Activated T-cell treated with anti-CD3 and anti-CD28 coated beads, Interleukin-2, amount 50 U/mL, for 72 hours (primary cell): ENCODE measurements around the gene ZNF79. TPM values are rescaled to one million over a fixed set of nuclear protein-coding genes. Genes with fewer than 3 reads are reported as not detected.

Source experiments
- ATAC-seq, 2 donors: fragments of 150-1000 bp; cut with Tn5 transposase; replicated peaks in 1 of 2; 2 replicates each; pipeline ENCODE4 v1.10.0; 2021; ENCODE audit warnings: moderate library complexity in 2 of 2, mild to moderate bottlenecking in 1 of 2
- DNase-seq, 2 donors: peaks; one replicate each; pipeline ENCODE4 v3.0.0; 2021 to 2022; ENCODE audit warnings: mixed read lengths in 1 of 2
- H3K27ac Mint-ChIP-seq: one replicate; pipeline ENCODE4 v1.8.0; 2022; ENCODE audit warnings: mild to moderate bottlenecking, moderate library complexity, mixed read lengths
- H3K27me3 Mint-ChIP-seq: one replicate; pipeline ENCODE4 v1.8.0; 2022; ENCODE audit warnings: low read depth, mixed read lengths
- H3K36me3 Mint-ChIP-seq, 2 donors: one replicate each; pipeline ENCODE4 v1.8.0; 2022; ENCODE audit warnings: mixed read lengths in 2 of 2, mild to moderate bottlenecking in 1 of 2; ENCODE audit not compliant: insufficient read depth in 2 of 2
- H3K4me1 Mint-ChIP-seq: one replicate; pipeline ENCODE4 v1.8.0; 2022; ENCODE audit warnings: low read depth, mixed read lengths
- H3K4me3 Mint-ChIP-seq, 2 donors: one replicate each; pipeline ENCODE4 v1.8.0; 2022; ENCODE audit warnings: mild to moderate bottlenecking in 2 of 2, mixed read lengths in 2 of 2, moderate library complexity in 2 of 2
- H3K9me3 Mint-ChIP-seq, 2 donors: one replicate each; pipeline ENCODE4 v1.8.0; 2022; ENCODE audit warnings: mixed read lengths in 2 of 2
- total RNA-seq, 2 donors: library from RNA; stranded (reverse); gene quantifications; one replicate each; pipeline ENCODE4 v1.2.3, GENCODE V29; 2022

ZNF79 gene
- total RNA-seq, 2 donors from 2014 or later = 10.4 to 16.1 TPM

GRCh38 chr9:127422133-127422782 lies 1.9 kb upstream of the ZNF79 start:
- Mint-ChIP-seq H3K4me1 (peaks cover 44% of the 10 kb centered on the region), H3K27ac (no peak overlapping the region), H3K9me3 (no peaks in the 10 kb centered on the region), H3K4me3 (no peak overlapping the region), H3K36me3 (peaks cover 3 to 5% of the 10 kb centered on the region in 2 donors), H3K27me3 (peaks cover 1% of the 10 kb centered on the region)
- DNase-seq (no peak), ATAC-seq (no peak)

DNA sequence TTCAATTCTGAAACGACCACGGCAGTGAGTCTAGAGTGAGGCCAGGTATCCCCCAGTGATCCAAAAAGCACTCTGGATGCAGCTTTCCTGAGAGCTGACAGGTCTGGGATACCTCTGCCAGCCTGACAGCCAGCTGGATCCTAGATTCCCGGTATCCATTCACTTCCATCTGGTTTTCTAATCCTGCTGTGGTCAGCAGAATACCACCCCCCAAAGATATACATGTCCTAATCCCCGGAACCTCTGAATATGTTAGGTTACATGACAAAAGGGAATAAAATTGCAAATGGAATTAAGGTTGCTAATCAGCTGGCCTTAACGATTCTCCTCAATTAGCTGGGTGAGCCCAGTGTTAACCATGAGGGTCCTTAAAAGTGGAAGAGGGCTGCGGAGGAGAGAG lies 1.4 kb upstream of the ZNF79 start:
- Mint-ChIP-seq H3K36me3 (peaks cover 3 to 5% of the 10 kb centered on the region in 2 donors), H3K27me3 (no peaks in the 10 kb centered on the region), H3K27ac (peak overlapping the region; percentile 93), H3K9me3 (no peaks in the 10 kb centered on the region), H3K4me3 (peak overlapping the region; percentile 98 to 100), H3K4me1 (peaks cover 48% of the 10 kb centered on the region)
- no peak for DNase-seq
- ATAC-seq = no peak

DNA sequence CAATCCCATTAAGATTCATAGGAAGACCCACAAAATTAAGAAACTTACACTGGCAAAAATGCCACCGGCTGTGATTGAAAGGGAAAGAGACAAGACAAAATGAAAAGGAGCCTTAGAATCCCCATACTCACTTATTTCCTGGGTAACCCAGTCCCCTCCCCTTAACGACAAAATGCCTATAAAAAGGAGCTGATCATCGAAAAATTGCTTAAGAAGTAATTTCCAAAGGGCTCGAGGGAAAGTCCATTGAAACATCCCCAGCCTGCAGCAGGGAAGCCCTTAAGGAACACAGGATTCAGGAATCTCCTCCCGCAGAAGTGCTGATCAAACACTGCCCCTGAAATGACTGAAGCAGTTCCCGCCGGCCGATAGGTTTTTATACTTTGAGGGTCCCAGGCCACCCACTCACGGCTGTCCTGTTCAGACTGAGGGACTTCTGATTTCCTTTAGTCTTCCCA lies 677 bp upstream of the ZNF79 start:
- Mint-ChIP-seq H3K27me3 (no peaks in the 10 kb centered on the region), H3K4me1 (peaks cover 52% of the 10 kb centered on the region), H3K27ac (peak overlapping the region; percentile 93), H3K4me3 (peak overlapping the region; percentile 98 to 100), H3K36me3 (peaks cover 5 to 7% of the 10 kb centered on the region in 2 donors), H3K9me3 (no peaks in the 10 kb centered on the region)
- DNase-seq = no peak
- no peak for ATAC-seq

DNA sequence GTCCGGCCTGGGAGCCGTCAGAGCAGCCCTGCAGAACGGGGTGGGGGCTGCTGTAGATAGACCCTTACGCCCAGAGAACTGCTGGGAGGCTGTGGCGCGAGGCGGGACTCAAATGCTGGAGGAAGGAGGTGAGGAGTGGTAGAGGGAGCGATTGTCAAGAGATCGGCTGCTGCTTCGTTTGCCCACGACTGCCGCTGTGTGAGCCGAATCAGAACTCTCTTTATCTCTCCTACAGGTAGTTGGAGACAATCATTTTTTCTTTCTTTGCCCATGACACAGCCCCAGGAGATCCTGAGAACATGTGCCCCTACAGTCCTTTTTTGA lies 456 bp downstream of the ZNF79 start:
- peak overlapping the region; percentile 93 for H3K27ac Mint-ChIP-seq
- peaks cover 5 to 16% of the 10 kb centered on the region in 2 donors for H3K36me3 Mint-ChIP-seq
- ATAC-seq (peak; percentile 30), DNase-seq (peak; percentile 40 to 46)
- peak overlapping the region; percentile 98 to 100 for H3K4me3 Mint-ChIP-seq
- no peaks in the 10 kb centered on the region for H3K27me3 Mint-ChIP-seq
- H3K4me1 Mint-ChIP-seq = peaks cover 58% of the 10 kb centered on the region
- H3K9me3 Mint-ChIP-seq = no peaks in the 10 kb centered on the region

- H3K36me3 Mint-ChIP-seq = peaks cover 14 to 30% of the 10 kb centered on the region in 2 donors
- ATAC-seq = peak; percentile 78 to 81
- peak overlapping the region; percentile 93 for H3K27ac Mint-ChIP-seq
Measured at GRCh38 chr9:127426756-127427155, 2.6 kb downstream of the ZNF79 start.

GRCh38 chr9:127428348-127428747 lies 4.2 kb downstream of the ZNF79 start:
- peaks cover 59% of the 10 kb centered on the region for H3K4me1 Mint-ChIP-seq

More at GRCh38 chr9:127426756-127427155, 2.6 kb downstream of the ZNF79 start:
- Mint-ChIP-seq H3K4me3 (peak overlapping the region; percentile 98 to 100), H3K9me3 (no peaks in the 10 kb centered on the region), H3K27me3 (no peaks in the 10 kb centered on the region), H3K4me1 (peaks cover 67% of the 10 kb centered on the region)
- peak; percentile 61 to 70 for DNase-seq

DNA sequence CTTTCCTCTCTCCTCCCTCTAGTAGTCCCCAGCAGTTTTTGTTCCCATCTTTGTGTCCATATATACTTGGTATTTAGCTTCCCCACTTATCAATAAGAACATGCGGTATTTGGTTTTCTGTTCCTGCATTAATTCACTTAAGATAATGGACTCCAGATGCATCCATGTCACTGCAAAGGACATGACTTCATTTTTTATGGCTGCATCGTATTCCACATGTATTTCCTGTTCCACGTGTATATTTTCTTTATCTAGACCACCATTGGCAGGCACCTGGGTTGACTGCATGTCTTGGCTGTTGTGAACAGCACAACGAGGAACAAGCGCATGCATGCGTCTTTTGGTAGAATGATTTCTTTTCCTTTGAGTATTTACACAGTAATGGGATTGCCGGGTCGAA lies 6.2 kb downstream of the ZNF79 start:
- Mint-ChIP-seq H3K4me3 (no peak overlapping the region), H3K9me3 (no peaks in the 10 kb centered on the region), H3K27ac (peak overlapping the region; percentile 13), H3K4me1 (peaks cover 46% of the 10 kb centered on the region), H3K36me3 (peaks cover 32 to 45% of the 10 kb centered on the region in 2 donors), H3K27me3 (no peaks in the 10 kb centered on the region)
- ATAC-seq = no peak
- DNase-seq = no peak

More at GRCh38 chr9:127428348-127428747, 4.2 kb downstream of the ZNF79 start:
- ATAC-seq (no peak), DNase-seq (no peak)
- H3K36me3 Mint-ChIP-seq = peaks cover 20 to 34% of the 10 kb centered on the region in 2 donors
- H3K4me3 Mint-ChIP-seq = peak overlapping the region; percentile 74 to 100
- no peaks in the 10 kb centered on the region for H3K27me3 Mint-ChIP-seq
- H3K27ac Mint-ChIP-seq = peak overlapping the region; percentile 70
- no peaks in the 10 kb centered on the region for H3K9me3 Mint-ChIP-seq

GRCh38 chr9:127437497-127438264 lies 13.5 kb downstream of the ZNF79 start:
- no peaks in the 10 kb centered on the region for H3K9me3 Mint-ChIP-seq
- H3K36me3 Mint-ChIP-seq = peaks cover 30 to 44% of the 10 kb centered on the region in 2 donors
- peak overlapping the region; percentile 58 for H3K27ac Mint-ChIP-seq
- ATAC-seq (peak; percentile 81 to 83), DNase-seq (peak in 1 of 2 donors; percentile 34)
- H3K27me3 Mint-ChIP-seq = no peaks in the 10 kb centered on the region
- no peaks in the 10 kb centered on the region for H3K4me1 Mint-ChIP-seq
- peak overlapping the region in 1 of 2 donors; percentile 14 for H3K4me3 Mint-ChIP-seq

DNA sequence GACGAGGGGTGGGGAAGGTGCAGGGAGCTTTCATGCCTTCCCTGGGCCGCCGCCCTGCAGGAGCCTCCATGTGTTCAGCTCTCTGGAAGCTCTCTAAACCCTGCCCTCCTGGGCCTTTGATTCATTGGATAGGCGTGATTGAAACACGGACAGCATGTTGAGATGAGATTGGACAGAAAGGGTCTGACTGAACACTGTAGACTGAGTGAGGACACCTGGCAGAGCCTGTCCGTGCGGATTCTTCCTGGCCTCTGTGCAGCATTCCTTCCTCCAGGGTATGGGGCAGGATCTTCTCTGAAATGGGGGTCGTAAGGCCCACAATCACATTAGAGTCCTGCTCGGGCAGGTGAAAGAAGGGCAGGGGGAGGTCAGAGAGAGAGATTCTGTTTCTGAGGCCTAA lies 14.2 kb downstream of the ZNF79 start:
- no peak for DNase-seq
- ATAC-seq = no peak
- H3K36me3 Mint-ChIP-seq = peaks cover 29 to 45% of the 10 kb centered on the region in 2 donors
- H3K9me3 Mint-ChIP-seq = no peaks in the 10 kb centered on the region
- peak overlapping the region in 1 of 2 donors; percentile 14 for H3K4me3 Mint-ChIP-seq
- no peaks in the 10 kb centered on the region for H3K27me3 Mint-ChIP-seq
- no peaks in the 10 kb centered on the region for H3K4me1 Mint-ChIP-seq
- no peak overlapping the region for H3K27ac Mint-ChIP-seq

DNA sequence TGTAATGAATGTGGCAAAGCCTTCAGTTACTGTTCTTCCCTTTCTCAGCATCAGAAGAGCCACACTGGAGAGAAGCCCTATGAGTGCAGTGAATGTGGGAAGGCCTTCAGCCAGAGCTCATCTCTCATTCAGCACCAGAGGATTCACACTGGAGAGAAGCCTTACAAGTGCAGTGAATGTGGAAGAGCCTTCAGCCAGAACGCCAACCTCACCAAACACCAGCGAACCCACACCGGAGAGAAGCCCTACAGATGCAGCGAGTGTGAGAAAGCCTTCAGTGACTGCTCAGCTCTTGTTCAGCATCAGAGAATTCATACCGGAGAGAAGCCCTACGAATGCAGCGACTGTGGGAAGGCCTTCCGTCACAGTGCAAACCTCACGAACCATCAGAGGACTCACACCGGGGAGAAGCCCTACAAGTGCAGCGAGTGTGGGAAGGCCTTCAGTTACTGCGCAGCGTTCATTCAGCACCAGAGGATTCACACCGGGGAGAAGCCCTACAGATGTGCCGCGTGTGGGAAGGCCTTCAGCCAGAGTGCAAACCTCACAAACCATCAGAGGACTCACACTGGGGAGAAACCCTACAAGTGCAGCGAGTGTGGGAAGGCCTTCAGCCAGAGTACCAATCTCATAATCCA lies 20.2 kb downstream of the ZNF79 start:
- H3K4me1 Mint-ChIP-seq = peaks cover 31% of the 10 kb centered on the region
- H3K36me3 Mint-ChIP-seq = peaks cover 59 to 76% of the 10 kb centered on the region in 2 donors
- ATAC-seq (peak in 1 of 2 donors; percentile 1), DNase-seq (no peak)
- H3K4me3 Mint-ChIP-seq = no peak overlapping the region
- peak overlapping the region; percentile 52 for H3K27ac Mint-ChIP-seq
- no peaks in the 10 kb centered on the region for H3K27me3 Mint-ChIP-seq
- H3K9me3 Mint-ChIP-seq = peaks cover 2 to 12% of the 10 kb centered on the region in 2 donors

GRCh38 chr9:127444921-127445850 lies 21.0 kb downstream of the ZNF79 start:
- H3K4me1 Mint-ChIP-seq = peaks cover 39% of the 10 kb centered on the region
- ATAC-seq (peak in 1 of 2 donors; percentile 3), DNase-seq (no peak)
- no peak overlapping the region for H3K4me3 Mint-ChIP-seq
- H3K27ac Mint-ChIP-seq = peak overlapping the region; percentile 52
- H3K9me3 Mint-ChIP-seq = peaks cover 2 to 12% of the 10 kb centered on the region in 2 donors
- H3K36me3 Mint-ChIP-seq = peaks cover 63 to 82% of the 10 kb centered on the region in 2 donors
- no peaks in the 10 kb centered on the region for H3K27me3 Mint-ChIP-seq
